HFFc6 (cell line): ENCODE measurements around the gene RRP1. TPM values are rescaled to one million over a fixed set of nuclear protein-coding genes. Genes with fewer than 3 reads are reported as not detected.

Experiments
- DNase-seq: peaks from one replicate; pipeline ENCODE4 v3.0.0-alpha.2; 2018
- H3K27ac Mint-ChIP-seq: 2 replicates; pipeline ENCODE4 v1.8.0; 2020; ENCODE audit warnings: mild to moderate bottlenecking, mixed read lengths
- H3K27me3 Mint-ChIP-seq: 2 replicates; pipeline ENCODE4 v1.8.0; 2021; ENCODE audit warnings: mild to moderate bottlenecking, moderate library complexity, mixed read lengths; ENCODE audit not compliant: insufficient read depth
- H3K36me3 Mint-ChIP-seq: 2 replicates; pipeline ENCODE4 v1.8.0; 2021; ENCODE audit warnings: low read depth, mixed read lengths
- H3K4me1 Mint-ChIP-seq: 2 replicates; pipeline ENCODE4 v1.8.0; 2020; ENCODE audit warnings: low read depth, mixed read lengths
- H3K4me3 Mint-ChIP-seq: 2 replicates; pipeline ENCODE4 v1.8.0; 2020; ENCODE audit warnings: mild to moderate bottlenecking, moderate library complexity, mixed read lengths
- H3K9me3 Mint-ChIP-seq: 2 replicates; pipeline ENCODE4 v1.8.0; 2020; ENCODE audit warnings: mild to moderate bottlenecking, mixed read lengths
- CTCF ChIP-seq: fragments of 200-600 bp; sonication (generic); IDR thresholded peaks from 2 replicates; pipeline ENCODE4 v1.5.0; 2021; ENCODE audit warnings: antibody characterized with exemption, mild to moderate bottlenecking
- total RNA-seq, 6 experiments: library from RNA; stranded (reverse); fragmentation: NEBNext Ultra II Directional; extraction: Animal tissue kit (Norgen Biotek cat#: 25700); gene quantifications; 2 replicates in 1 of 6; 3 replicates in 5 of 6; pipeline ENCODE4 v1.2.3, GENCODE V29; 2021

Gene RRP1
- total RNA-seq, 6 experiments from 2014 or later, result 19.9 to 24.8 (median 23.0) TPM

GRCh38 chr21:43766734-43767497 is 22.5 kb upstream of the RRP1 start:
- no peaks in the 10 kb centered on the region for H3K9me3 Mint-ChIP-seq
- TF ChIP-seq CTCF, result no peak
- DNase-seq, result no peak
- peak overlapping the region; percentile 74 for H3K27ac Mint-ChIP-seq
- H3K4me3 Mint-ChIP-seq, result no peak overlapping the region; the same call in 1 of the 2 replicates
- H3K4me1 Mint-ChIP-seq, result peaks cover 32% of the 10 kb centered on the region
- peaks cover 8% of the 10 kb centered on the region for H3K27me3 Mint-ChIP-seq
- peaks cover 16% of the 10 kb centered on the region; the same call in 1 of the 2 replicates for H3K36me3 Mint-ChIP-seq

- Mint-ChIP-seq H3K9me3 (no peaks in the 10 kb centered on the region), H3K27me3 (peaks cover 8% of the 10 kb centered on the region), H3K4me3 (no peak overlapping the region; the same call in 1 of the 2 replicates), H3K27ac (peak overlapping the region; percentile 85), H3K4me1 (peaks cover 32% of the 10 kb centered on the region), H3K36me3 (peaks cover 16% of the 10 kb centered on the region; the same call in 1 of the 2 replicates)
- TF ChIP-seq CTCF, result no peak
- no peak for DNase-seq
Measured at GRCh38 chr21:43767498-43767983, 21.8 kb upstream of the RRP1 start.

DNA sequence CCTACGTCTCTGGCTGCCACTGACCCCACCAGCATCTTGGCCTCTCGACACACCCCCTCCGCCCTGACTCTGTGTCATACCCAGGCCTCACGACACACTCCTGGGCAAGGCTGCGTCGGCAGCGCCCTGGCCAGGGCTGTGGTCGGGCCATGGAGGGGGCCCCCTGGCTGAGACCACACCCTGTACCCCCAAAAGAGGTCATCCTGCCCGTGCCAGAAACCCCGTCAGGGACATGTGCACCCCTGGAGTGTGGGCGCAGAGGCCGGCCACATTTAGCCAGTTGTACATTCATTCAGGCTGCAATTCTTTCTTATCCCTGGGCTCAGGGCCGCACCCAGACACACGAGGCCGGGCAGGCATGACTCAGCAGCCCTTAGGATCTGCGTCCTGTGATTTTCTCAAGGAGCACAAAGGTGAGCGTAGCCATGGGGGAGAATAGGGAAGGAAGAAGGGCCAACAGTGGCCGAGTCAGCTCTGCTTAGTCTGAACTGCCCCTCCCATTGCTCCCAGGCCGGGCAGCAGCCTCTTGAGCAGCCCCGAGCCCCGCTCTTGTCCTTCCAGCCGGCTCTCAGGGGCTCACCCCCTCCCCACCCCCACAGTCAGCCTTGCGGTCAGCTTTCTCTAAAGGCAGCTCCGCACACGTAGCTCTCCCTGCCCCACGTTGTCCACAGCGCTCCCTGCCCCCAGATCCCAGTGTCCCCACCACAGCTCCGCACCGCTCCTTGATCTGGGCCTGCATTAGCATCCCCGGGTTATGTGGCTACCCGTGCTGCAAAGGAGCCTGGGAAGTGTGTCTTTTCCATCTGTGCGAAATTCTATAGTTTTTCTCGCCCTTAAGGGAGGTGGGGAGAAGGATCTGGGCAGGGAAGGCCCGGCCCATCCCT is 21.2 kb upstream of the RRP1 start:
- Mint-ChIP-seq H3K27me3 (peaks cover 8% of the 10 kb centered on the region), H3K36me3 (peaks cover 16% of the 10 kb centered on the region), H3K4me1 (peaks cover 32% of the 10 kb centered on the region), H3K27ac (peak overlapping the region; percentile 85), H3K9me3 (no peaks in the 10 kb centered on the region), H3K4me3 (no peak overlapping the region; the same call in 1 of the 2 replicates)
- TF ChIP-seq CTCF, result no peak
- peak; percentile 53 for DNase-seq

GRCh38 chr21:43768868-43769167 is 20.6 kb upstream of the RRP1 start:
- H3K4me3 Mint-ChIP-seq, result no peak overlapping the region
- DNase-seq, result no peak
- peaks cover 8% of the 10 kb centered on the region for H3K27me3 Mint-ChIP-seq
- H3K36me3 Mint-ChIP-seq, result peaks cover 19% of the 10 kb centered on the region
- H3K27ac Mint-ChIP-seq, result peak overlapping the region; percentile 85
- no peak for TF ChIP-seq CTCF
- H3K9me3 Mint-ChIP-seq, result no peaks in the 10 kb centered on the region
- H3K4me1 Mint-ChIP-seq, result peaks cover 33% of the 10 kb centered on the region

DNA sequence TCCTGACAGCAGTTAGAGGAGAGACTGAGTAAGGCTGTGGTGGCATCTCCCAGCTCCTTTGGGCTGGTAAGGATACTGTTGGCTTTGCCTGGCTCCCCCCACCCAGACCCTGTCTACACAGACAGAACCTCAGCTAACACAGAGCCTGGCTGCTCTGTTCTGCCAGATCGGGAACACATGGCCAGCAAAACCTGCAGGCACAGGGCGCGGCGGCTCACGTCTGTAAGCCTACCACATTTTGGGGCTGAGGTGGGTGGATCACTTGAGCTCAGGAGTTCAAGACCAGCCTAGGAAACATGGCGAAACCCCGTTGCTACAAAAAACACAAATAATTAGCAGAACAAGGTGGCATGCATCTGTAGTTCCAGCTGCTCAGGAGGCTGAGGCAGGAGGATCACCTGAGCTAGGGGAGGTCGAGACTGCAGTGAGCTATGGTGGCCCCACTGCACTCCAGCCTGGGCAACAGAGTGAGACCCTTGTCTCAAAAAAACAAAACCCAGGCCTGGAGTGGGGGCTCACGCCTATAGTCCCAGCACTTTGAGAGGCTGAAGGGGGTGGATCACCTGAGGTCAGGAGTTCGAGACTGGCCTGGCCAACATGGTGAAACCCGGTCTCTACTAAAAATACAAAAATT is 19.9 kb upstream of the RRP1 start:
- 0 out of 2 replicates have a peak overlapping the region, but pooled peaks have one; percentile 85 for H3K27ac Mint-ChIP-seq
- H3K4me3 Mint-ChIP-seq, result no peak overlapping the region; the same call in 1 of the 2 replicates
- H3K9me3 Mint-ChIP-seq, result no peaks in the 10 kb centered on the region
- TF ChIP-seq CTCF, result no peak
- peaks cover 25% of the 10 kb centered on the region for H3K36me3 Mint-ChIP-seq
- peaks cover 39% of the 10 kb centered on the region for H3K4me1 Mint-ChIP-seq
- DNase-seq, result no peak
- H3K27me3 Mint-ChIP-seq, result peaks cover 8% of the 10 kb centered on the region
